Activated T-cell treated with anti-CD3 and anti-CD28 coated beads for 4 hours (primary cell): Measurements from ENCODE around the gene RHBDD3.
"Not testable (repeated sequence)": the region's sequence is repeated elsewhere in the genome, so short reads cannot be mapped to it uniquely, and the experiment has no call there.

ENCODE experiments used
- DNase-seq: peaks from one replicate; pipeline ENCODE4 v3.0.0-alpha.2; 2020

RHBDD3 gene

GRCh38 chr22:29269230-29269604 lies 1.4 kb upstream of the RHBDD3 start:
- DNase-seq: no peak

GRCh38 chr22:29268511-29269229 lies 889 bp upstream of the RHBDD3 start:
- peak; percentile 24 for DNase-seq

DNA sequence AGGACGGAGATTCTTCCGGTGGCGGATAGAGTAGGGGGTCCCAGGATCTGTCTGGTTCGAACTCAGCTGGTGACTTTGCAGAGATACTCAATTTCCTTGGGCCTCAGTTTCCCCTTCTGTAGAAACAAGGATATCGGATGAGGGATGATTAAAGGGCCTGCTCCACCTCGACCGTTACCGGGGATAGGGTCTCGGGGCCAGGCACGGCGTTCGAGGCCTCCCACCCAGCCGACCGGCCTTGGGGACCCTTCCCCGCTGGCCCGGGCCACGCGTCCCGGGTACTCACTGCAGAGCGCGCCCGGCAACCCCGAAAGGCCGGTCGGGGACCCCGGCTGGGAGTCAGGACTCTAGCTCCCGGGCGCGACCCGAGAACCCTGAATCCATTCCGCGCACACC lies 321 bp downstream of the RHBDD3 start:
- no peak for DNase-seq

- DNase-seq: no peak
These were observed 968 bp downstream of the RHBDD3 start for GRCh38 chr22:29266564-29267461.

GRCh38 chr22:29265929-29266328 lies 1.9 kb downstream of the RHBDD3 start:
- no peak for DNase-seq

- DNase-seq: no peak
These were observed 2.5 kb downstream of the RHBDD3 start for GRCh38 chr22:29265305-29265704.

GRCh38 chr22:29263791-29264276 lies 3.9 kb downstream of the RHBDD3 start:
- DNase-seq: no peak

- no peak for DNase-seq
These were observed 7.0 kb downstream of the RHBDD3 start for GRCh38 chr22:29260601-29261315.

- no peak for DNase-seq
These were observed 7.7 kb downstream of the RHBDD3 start for GRCh38 chr22:29260031-29260560.

DNA sequence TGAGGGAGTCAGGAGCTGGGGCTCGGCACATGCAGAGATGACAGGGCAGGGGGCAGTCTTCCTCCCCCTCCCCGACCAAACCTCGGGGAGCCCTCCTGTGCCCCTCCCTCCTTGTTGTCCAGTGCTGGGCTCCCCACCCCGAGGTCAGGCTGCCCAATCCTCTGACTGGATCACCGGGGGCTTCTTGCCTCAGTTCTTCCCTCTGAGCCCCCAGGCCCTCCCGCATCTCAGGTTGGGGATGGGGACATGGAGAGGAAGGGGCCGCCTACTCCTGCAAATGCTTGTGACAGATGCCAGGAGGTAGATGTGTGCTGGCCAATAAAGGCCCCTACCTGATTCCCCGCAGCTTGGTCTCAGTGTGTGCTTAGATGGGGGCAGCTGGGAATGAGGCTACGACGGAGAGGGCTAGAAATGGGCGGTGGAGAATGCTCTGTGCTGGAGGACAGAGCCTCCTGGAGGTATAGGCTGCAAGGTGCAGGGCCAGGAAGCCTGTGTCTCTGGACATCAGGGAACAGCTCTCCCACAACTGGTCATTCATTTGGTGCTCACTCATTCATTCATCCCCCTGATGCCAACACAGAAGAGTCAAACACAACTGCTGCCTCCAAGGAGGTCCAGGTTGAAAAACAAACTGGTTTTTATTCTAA lies 8.4 kb downstream of the RHBDD3 start:
- DNase-seq: no peak

GRCh38 chr22:29258407-29259252 lies 9.2 kb downstream of the RHBDD3 start:
- no peak for DNase-seq

- no peak for DNase-seq
These were observed 10.0 kb downstream of the RHBDD3 start for GRCh38 chr22:29257751-29258181.

DNA sequence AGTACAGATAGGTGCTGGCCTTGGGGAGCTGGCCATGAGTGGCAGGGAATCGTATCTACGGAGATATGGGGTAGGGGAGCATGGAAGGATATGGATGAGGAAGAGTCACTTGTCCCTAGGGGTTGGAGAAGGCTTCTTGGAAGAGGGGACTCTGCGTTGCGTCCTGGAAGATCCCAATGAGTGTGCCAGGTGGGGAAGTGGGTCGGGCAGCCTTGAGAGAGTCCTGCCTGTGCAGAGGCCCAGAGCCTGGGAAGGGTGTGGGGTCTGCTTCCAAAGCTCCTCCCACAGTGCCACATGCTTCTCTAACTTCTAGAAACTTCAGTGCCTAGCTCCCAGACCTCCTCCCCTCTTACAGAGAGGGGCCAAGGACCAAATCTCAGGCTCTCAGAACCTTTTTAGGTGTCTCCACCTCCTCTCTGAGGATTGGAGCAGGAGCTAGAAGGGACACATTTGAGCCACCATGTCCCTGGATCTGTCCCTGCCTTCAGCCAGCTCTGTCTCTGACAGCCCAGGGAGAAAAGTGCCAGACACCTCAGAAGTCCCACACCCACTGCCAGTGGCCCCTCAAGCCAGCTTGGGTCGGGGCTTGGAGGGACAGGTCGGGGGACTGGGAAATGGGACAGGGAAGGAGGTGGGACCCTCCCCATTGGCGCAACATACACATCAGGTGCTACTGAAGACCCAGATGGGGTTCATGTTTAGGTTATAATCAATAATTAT lies 11.0 kb downstream of the RHBDD3 start:
- no peak for DNase-seq

GRCh38 chr22:29255064-29255621 lies 12.6 kb downstream of the RHBDD3 start:
- DNase-seq: no peak

- DNase-seq: no peak
These were observed 13.5 kb downstream of the RHBDD3 start for GRCh38 chr22:29254286-29254660.

DNA sequence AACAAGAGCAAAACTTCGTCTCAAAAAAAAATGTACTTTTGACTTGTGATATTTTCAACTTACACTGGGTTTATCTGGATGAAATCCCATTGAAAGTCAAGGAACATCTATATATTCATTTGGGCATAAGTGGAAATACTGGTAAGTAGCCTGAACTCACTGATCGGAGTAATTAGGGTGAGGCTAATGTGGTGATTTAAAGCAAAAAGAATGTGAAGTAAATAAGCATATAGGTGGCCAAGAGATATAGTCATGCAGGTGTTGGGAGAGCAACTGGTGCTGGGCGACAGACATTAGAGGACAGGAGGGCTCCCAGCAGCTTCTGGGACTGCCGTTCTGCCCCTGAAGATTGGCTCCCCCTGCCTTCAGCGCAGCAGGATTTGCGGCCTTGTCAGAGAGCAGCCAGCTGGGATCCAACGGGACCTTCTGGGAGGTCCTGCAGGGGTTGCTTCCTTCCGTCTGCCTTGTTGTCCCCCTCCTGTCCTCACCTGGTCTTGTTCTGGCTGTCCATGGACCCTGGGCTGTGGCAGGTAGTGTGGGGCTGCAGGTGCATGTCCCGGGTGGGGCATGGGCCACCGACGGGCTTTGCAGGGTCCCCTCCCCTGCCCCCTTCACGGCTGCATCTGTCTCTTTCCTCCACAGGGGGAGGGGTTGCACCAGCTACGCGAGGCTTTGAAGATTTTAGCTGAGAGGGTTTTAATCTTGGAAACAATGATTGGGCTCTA lies 14.1 kb downstream of the RHBDD3 start:
- DNase-seq: no peak

- no peak for DNase-seq
These were observed 15.5 kb downstream of the RHBDD3 start for GRCh38 chr22:29251981-29252911.

DNA sequence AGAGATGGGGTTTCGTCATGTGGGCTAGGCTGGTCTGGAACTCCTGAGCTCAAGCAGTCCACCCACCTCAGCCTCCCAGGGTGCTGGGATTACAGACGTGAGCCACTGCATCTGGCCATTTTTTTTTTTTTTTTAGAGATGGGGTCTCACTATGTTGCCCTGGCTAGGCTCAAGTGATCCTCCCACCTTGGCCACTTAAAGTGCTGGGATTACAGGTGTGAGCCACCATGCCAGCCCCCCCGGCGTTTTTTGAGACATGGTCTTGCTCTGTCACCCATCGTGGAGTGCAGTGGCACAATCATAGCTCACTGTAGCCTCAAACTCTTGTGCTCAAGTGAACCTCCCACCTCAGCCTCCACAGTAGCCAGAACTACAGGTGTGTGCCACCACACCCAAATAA lies 16.5 kb downstream of the RHBDD3 start:
- DNase-seq: no peak

DNA sequence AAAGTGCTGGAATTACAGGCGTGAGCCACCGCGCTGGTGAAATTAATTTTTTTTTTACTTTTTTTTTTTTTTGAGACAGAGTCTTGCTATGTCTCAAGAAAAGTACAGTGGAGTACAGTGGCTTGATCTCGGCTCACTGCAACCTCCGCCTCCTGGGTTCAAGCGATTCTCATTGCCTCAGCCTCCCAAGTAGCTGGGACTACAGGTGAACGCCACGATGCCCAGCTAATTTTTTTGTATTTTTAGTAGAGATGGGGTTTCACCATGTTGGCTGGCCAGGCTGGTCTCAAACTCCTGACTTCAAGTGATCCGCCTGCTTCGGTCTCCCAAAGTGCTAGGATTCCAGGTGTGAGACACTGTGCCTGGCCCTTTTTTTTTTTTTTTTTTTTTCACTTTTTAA lies 19.9 kb downstream of the RHBDD3 start:
- DNase-seq: not testable (repeated sequence)
